H1 (cell line): ENCODE results near the gene HYAL1.
"Not testable (repeated sequence)": the region's sequence is repeated elsewhere in the genome, so short reads cannot be mapped to it uniquely, and the experiment has no call there.

Experiments used
- HDAC6 ChIP-seq: IDR thresholded peaks from one replicate; pipeline ENCODE4 v1.7.1; 2012; ENCODE audit warnings: low read depth, mild to moderate bottlenecking, inconsistent platforms, low read length, moderate library complexity
- SIX5 ChIP-seq: IDR thresholded peaks from 2 replicates; pipeline ENCODE4 v1.6.1; 2011; ENCODE audit warnings: mild to moderate bottlenecking, low read depth, low read length
- YY1 ChIP-seq: IDR thresholded peaks from 2 replicates; pipeline ENCODE4 v1.6.1; 2011; ENCODE audit warnings: low read depth, mild to moderate bottlenecking, low read length
- TF ChIP-seq, protein P1 (sequence below), 3 experiments: IDR thresholded peaks; 1 replicate in 2 of 3; 2 replicates in 1 of 3; pipeline versions ENCODE4 v1.5.1 to v1.6.1; 2011; ENCODE audit warnings: low read length in 3 of 3, mild to moderate bottlenecking in 3 of 3, inconsistent platforms in 2 of 3, low read depth in 1 of 3, moderate library complexity in 1 of 3; ENCODE audit not compliant: insufficient read depth in 1 of 3; ENCODE audit errors: control extremely low read depth in 1 of 3

DNA sequence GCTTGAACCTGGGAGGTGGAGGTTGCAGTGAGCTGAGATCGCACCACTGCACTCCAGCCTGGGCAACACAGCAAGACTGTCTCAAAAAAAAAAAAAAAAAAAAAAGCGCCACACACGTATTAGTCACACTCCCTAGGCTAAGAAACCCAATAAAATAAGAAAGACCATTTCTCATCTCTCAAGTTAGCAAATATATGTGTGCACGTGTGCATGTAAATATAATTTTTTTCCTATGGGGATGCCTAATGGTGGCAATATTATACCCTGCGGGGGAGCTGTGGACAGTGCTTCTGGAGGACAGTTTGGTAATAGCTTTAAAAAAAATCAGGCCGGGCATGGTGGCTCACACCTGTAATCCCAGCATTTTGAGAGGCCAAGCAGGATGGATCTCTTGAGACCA is 19.3 kb downstream of the HYAL1 start:
- TF ChIP-seq, protein P1, sequence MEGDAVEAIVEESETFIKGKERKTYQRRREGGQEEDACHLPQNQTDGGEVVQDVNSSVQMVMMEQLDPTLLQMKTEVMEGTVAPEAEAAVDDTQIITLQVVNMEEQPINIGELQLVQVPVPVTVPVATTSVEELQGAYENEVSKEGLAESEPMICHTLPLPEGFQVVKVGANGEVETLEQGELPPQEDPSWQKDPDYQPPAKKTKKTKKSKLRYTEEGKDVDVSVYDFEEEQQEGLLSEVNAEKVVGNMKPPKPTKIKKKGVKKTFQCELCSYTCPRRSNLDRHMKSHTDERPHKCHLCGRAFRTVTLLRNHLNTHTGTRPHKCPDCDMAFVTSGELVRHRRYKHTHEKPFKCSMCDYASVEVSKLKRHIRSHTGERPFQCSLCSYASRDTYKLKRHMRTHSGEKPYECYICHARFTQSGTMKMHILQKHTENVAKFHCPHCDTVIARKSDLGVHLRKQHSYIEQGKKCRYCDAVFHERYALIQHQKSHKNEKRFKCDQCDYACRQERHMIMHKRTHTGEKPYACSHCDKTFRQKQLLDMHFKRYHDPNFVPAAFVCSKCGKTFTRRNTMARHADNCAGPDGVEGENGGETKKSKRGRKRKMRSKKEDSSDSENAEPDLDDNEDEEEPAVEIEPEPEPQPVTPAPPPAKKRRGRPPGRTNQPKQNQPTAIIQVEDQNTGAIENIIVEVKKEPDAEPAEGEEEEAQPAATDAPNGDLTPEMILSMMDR (IDR thresholded peaks at IDR 0.05; ENCODE audit: control extremely low read depth in 1 of 3, insufficient read depth in 1 of 3, low read depth in 1 of 3, low read length in 3 of 3), result not testable (repeated sequence)
- TF ChIP-seq YY1, HDAC6, SIX5: not testable (repeated sequence)
